Osteocyte (in vitro differentiated cells): Measurements from ENCODE around the gene OOEP. TPM values are rescaled to one million over a fixed set of nuclear protein-coding genes. Genes with fewer than 3 reads are reported as not detected.
"Not testable (repeated sequence)": the region's sequence is repeated elsewhere in the genome, so short reads cannot be mapped to it uniquely, and the experiment has no call there.

ENCODE experiments used
- DNase-seq: peaks from one replicate; pipeline ENCODE4 v3.0.0; 2021; ENCODE audit warnings: mixed read lengths; ENCODE audit not compliant: unreplicated experiment; ENCODE audit errors: extremely low spot score
- H3K27ac Mint-ChIP-seq: one replicate; pipeline ENCODE4 v1.8.0; 2021; ENCODE audit warnings: mild to moderate bottlenecking, mixed read lengths; ENCODE audit not compliant: unreplicated experiment
- H3K27me3 Mint-ChIP-seq: one replicate; pipeline ENCODE4 v1.8.0; 2021; ENCODE audit warnings: mixed read lengths; ENCODE audit not compliant: unreplicated experiment
- H3K36me3 Mint-ChIP-seq: one replicate; pipeline ENCODE4 v1.8.0; 2021; ENCODE audit warnings: mixed read lengths; ENCODE audit not compliant: unreplicated experiment
- H3K4me1 Mint-ChIP-seq: one replicate; pipeline ENCODE4 v1.8.0; 2021; ENCODE audit warnings: mixed read lengths; ENCODE audit not compliant: unreplicated experiment
- H3K4me3 Mint-ChIP-seq: one replicate; pipeline ENCODE4 v1.8.0; 2021; ENCODE audit warnings: mild to moderate bottlenecking, moderate library complexity, mixed read lengths; ENCODE audit not compliant: unreplicated experiment
- H3K9me3 Mint-ChIP-seq: one replicate; pipeline ENCODE4 v1.8.0; 2021; ENCODE audit warnings: mixed read lengths; ENCODE audit not compliant: unreplicated experiment
- total RNA-seq: library from RNA; stranded (reverse); gene quantifications from 2 replicates; pipeline ENCODE4 v1.2.1, GENCODE V29; 2021
- TF ChIP-seq, protein P1 (sequence below): fragments of 200-600 bp; sonication (generic); IDR thresholded peaks from 2 replicates; pipeline ENCODE4 v1.5.0; 2021; ENCODE audit warnings: antibody characterized with exemption, mild to moderate bottlenecking, moderate library complexity

Gene OOEP
- total RNA-seq, 1 donor from 2014 or later = not detected

DNA sequence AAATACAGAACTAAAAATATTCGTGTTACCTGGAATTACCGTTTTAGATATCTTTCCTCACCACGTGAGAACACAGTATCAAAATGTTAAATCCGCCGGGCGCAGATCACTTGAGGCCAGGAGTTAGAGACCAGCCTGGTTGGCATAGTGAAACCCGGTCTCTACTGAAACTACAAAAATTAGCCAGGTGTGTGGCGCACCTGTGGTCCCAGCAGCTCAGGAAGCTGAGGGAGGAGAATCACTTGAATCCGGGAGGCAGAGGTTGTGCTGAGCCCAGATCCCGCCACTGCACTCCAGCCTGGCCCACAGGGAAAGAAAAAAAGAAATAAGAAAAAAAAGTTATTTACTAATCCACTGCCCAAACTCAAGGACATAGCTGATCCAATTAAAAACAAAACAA lies 20.2 kb upstream of the OOEP start:
- TF ChIP-seq, protein P1, sequence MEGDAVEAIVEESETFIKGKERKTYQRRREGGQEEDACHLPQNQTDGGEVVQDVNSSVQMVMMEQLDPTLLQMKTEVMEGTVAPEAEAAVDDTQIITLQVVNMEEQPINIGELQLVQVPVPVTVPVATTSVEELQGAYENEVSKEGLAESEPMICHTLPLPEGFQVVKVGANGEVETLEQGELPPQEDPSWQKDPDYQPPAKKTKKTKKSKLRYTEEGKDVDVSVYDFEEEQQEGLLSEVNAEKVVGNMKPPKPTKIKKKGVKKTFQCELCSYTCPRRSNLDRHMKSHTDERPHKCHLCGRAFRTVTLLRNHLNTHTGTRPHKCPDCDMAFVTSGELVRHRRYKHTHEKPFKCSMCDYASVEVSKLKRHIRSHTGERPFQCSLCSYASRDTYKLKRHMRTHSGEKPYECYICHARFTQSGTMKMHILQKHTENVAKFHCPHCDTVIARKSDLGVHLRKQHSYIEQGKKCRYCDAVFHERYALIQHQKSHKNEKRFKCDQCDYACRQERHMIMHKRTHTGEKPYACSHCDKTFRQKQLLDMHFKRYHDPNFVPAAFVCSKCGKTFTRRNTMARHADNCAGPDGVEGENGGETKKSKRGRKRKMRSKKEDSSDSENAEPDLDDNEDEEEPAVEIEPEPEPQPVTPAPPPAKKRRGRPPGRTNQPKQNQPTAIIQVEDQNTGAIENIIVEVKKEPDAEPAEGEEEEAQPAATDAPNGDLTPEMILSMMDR = no peak
- peaks cover 11% of the 10 kb centered on the region for H3K4me1 Mint-ChIP-seq
- no peaks in the 10 kb centered on the region for H3K9me3 Mint-ChIP-seq
- no peak overlapping the region for H3K4me3 Mint-ChIP-seq
- peak; percentile 62 for DNase-seq
- H3K27ac Mint-ChIP-seq = no peak overlapping the region
- H3K36me3 Mint-ChIP-seq = no peaks in the 10 kb centered on the region
- no peaks in the 10 kb centered on the region for H3K27me3 Mint-ChIP-seq

DNA sequence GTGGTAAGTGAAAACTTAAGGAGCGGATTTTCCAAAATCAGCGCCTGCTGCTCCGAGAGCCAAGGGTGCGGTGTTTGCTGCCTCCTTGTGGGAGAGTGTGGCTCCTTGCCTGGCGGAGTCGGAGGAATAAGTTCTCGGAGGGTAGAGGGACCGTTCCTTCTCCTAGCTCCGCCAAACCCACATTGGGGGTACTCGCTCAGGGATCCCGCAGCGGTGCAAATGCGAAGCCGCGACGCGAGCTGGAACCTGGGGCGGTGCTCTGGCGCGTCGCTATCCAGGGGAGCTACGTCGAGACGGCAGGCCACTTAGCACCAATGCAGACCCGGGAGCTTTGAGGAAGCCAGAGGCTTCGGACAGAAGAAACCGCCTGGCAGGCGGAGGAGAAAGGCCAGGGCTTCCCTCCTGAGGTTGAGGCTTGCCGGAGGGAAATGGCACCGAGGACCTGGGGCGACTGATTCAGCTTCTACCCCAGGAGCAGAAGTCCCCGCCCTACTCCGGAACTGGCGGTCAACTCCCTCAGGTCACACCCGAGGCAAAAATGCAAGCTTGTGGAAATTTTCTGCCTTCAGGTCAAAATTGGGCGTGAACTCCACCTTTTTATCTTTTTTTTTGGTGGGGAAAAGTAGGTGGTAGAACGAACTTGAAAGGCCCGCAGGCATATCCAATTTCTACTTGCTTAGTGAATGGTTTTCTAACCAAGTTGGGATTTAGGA lies 19.3 kb upstream of the OOEP start:
- H3K4me3 Mint-ChIP-seq = peak overlapping the region; percentile 78
- H3K36me3 Mint-ChIP-seq = no peaks in the 10 kb centered on the region
- peak overlapping the region; percentile 31 for H3K27ac Mint-ChIP-seq
- H3K27me3 Mint-ChIP-seq = no peaks in the 10 kb centered on the region
- no peaks in the 10 kb centered on the region for H3K9me3 Mint-ChIP-seq
- peak; percentile 87 for DNase-seq
- peaks cover 11% of the 10 kb centered on the region for H3K4me1 Mint-ChIP-seq
- TF ChIP-seq, protein P1 = peak; percentile 82

DNA sequence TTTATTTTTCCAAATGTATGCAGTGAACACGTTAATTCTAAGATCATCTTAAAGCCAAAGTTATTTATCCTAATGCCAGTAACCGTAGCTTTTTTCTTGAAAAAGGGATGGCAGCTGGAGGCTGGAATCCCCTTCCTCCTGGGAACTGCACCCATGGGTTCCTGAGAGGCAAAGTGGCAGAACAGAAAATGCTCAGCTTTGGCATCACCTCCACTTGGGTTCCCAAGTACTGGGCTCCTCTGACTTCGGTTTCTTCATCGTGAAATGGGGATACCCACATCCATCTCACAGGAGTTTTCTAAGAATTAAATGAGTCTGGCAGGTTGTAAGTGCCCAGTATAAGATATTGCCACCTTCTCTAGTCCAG lies 18.7 kb upstream of the OOEP start:
- peaks cover 11% of the 10 kb centered on the region for H3K4me1 Mint-ChIP-seq
- no peak for DNase-seq
- no peaks in the 10 kb centered on the region for H3K36me3 Mint-ChIP-seq
- no peaks in the 10 kb centered on the region for H3K27me3 Mint-ChIP-seq
- peak overlapping the region; percentile 78 for H3K4me3 Mint-ChIP-seq
- TF ChIP-seq, protein P1 = no peak
- no peaks in the 10 kb centered on the region for H3K9me3 Mint-ChIP-seq
- H3K27ac Mint-ChIP-seq = peak overlapping the region; percentile 31

DNA sequence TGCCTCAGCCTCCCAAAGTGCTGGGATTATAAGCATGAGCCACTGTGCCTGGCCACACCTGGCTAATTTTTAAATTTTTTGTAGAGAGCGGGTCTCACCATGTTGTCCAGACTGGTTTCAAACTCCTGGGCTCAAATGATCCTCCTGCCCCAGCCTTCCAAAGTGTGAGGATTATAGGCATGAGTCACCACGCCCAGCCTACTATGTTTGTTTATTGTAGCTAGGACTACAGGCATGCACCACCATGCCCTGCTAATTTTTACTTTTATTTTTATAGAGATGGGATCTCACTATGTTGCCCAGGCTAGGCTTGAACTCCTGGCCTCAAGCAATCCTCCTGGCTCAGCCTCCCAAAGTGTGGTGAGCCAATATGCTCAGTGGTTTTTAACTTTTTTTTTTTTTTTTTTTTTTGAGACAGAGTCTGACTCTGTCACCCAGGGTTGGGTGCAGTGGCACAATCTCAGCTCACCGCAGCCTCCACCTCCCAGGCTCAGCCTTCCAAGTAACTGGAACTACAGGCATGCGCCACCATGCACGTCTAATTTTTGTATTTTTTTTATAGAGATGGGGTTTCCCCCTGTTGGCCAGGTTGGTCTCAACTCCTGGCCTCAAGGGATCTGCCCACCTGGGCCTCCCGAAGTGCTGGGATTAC lies 12.9 kb upstream of the OOEP start:
- Mint-ChIP-seq H3K4me3 (no peak overlapping the region), H3K9me3 (no peaks in the 10 kb centered on the region), H3K36me3 (no peaks in the 10 kb centered on the region), H3K27ac (no peak overlapping the region), H3K27me3 (no peaks in the 10 kb centered on the region), H3K4me1 (no peaks in the 10 kb centered on the region)
- DNase-seq = peak; percentile 13
- TF ChIP-seq, protein P1 = no peak

DNA sequence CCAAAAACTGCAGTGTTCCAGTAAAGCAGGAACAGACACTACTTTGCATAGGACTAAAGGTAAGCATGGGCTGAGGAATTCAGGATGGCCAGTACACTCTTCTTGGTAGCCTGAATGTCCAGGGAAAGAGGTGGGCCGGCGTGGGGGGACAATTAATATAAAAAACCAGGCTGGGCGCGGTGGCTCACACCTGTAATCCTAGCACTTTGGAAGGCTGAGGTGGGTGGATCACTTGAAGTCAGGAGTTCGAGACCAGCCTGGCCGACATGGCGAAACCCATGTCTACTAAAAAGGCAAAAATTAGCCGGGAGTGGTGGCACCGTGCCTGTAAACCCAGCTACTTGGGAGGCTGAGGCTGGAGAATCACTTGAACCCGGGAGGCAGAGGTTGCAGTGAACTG lies 11.8 kb upstream of the OOEP start:
- H3K27me3 Mint-ChIP-seq, H3K36me3 Mint-ChIP-seq, H3K4me1 Mint-ChIP-seq, H3K27ac Mint-ChIP-seq, DNase-seq, H3K9me3 Mint-ChIP-seq, H3K4me3 Mint-ChIP-seq: not testable (repeated sequence)
